Measurements from ENCODE around the gene C1orf226. TPM values are rescaled to one million over a fixed set of nuclear protein-coding genes. Genes with fewer than 3 reads are reported as not detected.

Gene C1orf226
- total RNA-seq, 1 donor from 2014 or later = not detected

DNA sequence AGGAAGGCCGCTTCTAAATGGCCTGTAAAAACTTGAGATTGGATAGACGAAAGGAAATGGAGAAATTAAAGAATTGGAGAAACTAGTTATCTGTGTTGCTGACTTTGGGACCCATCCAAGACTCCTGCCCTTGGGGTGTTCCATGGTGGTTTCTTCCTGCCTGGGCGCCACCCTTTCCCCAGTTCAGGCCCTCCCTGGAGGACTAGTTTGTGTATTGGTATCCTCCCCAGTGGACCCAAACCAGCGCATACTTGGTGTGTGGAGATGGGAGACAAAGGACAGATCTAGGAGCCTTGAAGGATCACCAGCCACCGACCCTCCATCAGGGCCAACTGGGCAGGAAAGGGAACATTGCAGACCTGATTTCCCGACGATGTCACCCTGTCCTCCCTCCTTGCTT lies 12.0 kb upstream of the C1orf226 start:
- Mint-ChIP-seq H3K4me1 (ENCODE audit: low read depth) (no peaks in the 10 kb centered on the region), H3K27ac (no peak overlapping the region), H3K36me3 (ENCODE audit: low read depth) (no peaks in the 10 kb centered on the region), H3K9me3 (no peaks in the 10 kb centered on the region), H3K27me3 (ENCODE audit: insufficient read depth) (no peaks in the 10 kb centered on the region), H3K4me3 (no peak overlapping the region)
- no peak for DNase-seq (ENCODE audit: low spot score)
- intact Hi-C loops (cut with micrococcal nuclease) = no loop called here

- no peak overlapping the region for H3K27ac Mint-ChIP-seq
- H3K4me1 Mint-ChIP-seq (ENCODE audit: low read depth) = no peaks in the 10 kb centered on the region
- H3K36me3 Mint-ChIP-seq (ENCODE audit: low read depth) = no peaks in the 10 kb centered on the region
- H3K4me3 Mint-ChIP-seq = no peak overlapping the region
- intact Hi-C loops (cut with micrococcal nuclease) = no loop called here
- no peaks in the 10 kb centered on the region for H3K27me3 Mint-ChIP-seq (ENCODE audit: insufficient read depth)
- DNase-seq (ENCODE audit: low spot score) = no peak
- H3K9me3 Mint-ChIP-seq = no peaks in the 10 kb centered on the region
These were observed 11.4 kb upstream of the C1orf226 start for GRCh38 chr1:162370161-162370560.

DNA sequence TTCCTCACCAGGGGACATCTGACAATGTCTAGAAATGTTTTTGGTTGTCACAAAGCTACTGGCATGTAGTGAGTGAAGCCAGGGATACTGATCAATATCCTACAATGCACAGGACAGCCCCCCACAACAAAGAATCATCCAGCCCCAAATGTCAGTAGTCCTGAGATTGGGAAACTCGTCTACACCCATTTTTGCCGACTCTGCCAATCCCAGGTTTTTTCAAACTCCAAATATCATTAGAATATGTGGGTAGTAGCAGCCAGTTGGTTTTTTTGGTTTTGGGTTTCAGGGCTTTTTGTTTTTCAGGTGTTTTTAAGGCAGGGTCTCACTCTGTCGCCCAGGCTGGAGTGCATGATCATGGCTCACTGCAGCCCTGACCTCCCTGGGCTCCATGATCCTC lies 10.8 kb upstream of the C1orf226 start:
- H3K27me3 Mint-ChIP-seq (ENCODE audit: insufficient read depth) = no peaks in the 10 kb centered on the region
- no peaks in the 10 kb centered on the region for H3K4me1 Mint-ChIP-seq (ENCODE audit: low read depth)
- H3K36me3 Mint-ChIP-seq (ENCODE audit: low read depth) = no peaks in the 10 kb centered on the region
- no peak overlapping the region for H3K27ac Mint-ChIP-seq
- intact Hi-C loops (cut with micrococcal nuclease) = no loop called here
- DNase-seq (ENCODE audit: low spot score) = no peak
- no peaks in the 10 kb centered on the region for H3K9me3 Mint-ChIP-seq
- no peak overlapping the region for H3K4me3 Mint-ChIP-seq

GRCh38 chr1:162371611-162372010 lies 9.9 kb upstream of the C1orf226 start:
- no peaks in the 10 kb centered on the region for H3K27me3 Mint-ChIP-seq (ENCODE audit: insufficient read depth)
- H3K27ac Mint-ChIP-seq = no peak overlapping the region
- H3K36me3 Mint-ChIP-seq (ENCODE audit: low read depth) = no peaks in the 10 kb centered on the region
- no peaks in the 10 kb centered on the region for H3K4me1 Mint-ChIP-seq (ENCODE audit: low read depth)
- H3K9me3 Mint-ChIP-seq = no peaks in the 10 kb centered on the region
- no peak overlapping the region for H3K4me3 Mint-ChIP-seq
- DNase-seq (ENCODE audit: low spot score) = no peak
- intact Hi-C loops (cut with micrococcal nuclease) = no loop called here

DNA sequence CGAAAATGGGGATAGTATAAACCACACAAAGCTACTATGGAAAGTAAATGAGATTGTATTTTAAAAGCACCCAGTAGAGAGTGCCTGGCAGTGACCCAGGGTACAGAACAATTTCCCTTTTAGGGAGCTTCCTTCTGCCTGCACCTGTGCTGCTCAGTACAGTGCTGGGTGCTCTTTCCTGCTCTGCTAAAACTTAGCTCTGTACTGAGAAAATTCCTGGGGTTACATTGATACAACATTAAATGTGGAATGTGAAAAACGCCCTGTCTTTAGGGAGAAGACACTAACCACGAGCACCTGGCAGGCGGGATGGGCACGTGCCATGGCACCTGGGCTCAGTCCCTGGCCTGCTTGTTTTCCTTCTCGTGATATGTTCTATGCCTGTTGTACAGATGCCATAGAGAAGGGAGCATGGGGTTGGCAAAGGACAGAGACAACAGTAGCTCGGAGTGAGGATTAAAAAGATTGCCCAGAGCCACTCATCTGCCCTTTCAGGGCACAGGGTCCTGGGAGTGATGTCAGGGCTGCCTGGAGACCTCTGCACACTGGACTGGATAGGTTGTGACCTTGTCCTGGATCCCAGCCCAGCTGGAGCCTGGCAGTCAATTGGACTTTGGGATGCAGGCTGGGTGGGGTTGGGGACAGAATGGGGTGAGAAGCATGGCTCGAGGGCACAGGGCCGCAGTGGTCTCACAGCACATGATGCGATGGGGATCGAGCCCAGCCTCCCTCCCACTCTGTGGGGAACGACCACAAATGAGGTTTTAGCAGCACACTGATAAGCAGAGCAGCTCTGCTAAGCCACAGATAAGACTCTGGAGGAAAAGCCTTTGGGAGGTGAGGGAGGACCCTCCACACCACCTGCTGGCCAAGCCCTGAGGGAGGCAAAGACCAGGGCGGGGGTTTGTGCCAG lies 9.1 kb upstream of the C1orf226 start:
- intact Hi-C loops (cut with micrococcal nuclease) = no loop called here
- no peak overlapping the region for H3K27ac Mint-ChIP-seq
- no peak for DNase-seq (ENCODE audit: low spot score)

GRCh38 chr1:162373072-162373427 lies 8.5 kb upstream of the C1orf226 start:
- no peak for DNase-seq (ENCODE audit: low spot score)
- H3K4me3 Mint-ChIP-seq = no peak overlapping the region
- no peaks in the 10 kb centered on the region for H3K4me1 Mint-ChIP-seq (ENCODE audit: low read depth)
- no peaks in the 10 kb centered on the region for H3K9me3 Mint-ChIP-seq
- H3K27ac Mint-ChIP-seq = no peak overlapping the region
- H3K27me3 Mint-ChIP-seq (ENCODE audit: insufficient read depth) = no peaks in the 10 kb centered on the region
- H3K36me3 Mint-ChIP-seq (ENCODE audit: low read depth) = no peaks in the 10 kb centered on the region
- intact Hi-C loops (cut with micrococcal nuclease) = no loop called here

More for the DNA sequence above, 9.1 kb upstream of the C1orf226 start:
- no peaks in the 10 kb centered on the region for H3K9me3 Mint-ChIP-seq
- H3K4me1 Mint-ChIP-seq (ENCODE audit: low read depth) = no peaks in the 10 kb centered on the region
- no peak overlapping the region for H3K4me3 Mint-ChIP-seq
- H3K27me3 Mint-ChIP-seq (ENCODE audit: insufficient read depth) = no peaks in the 10 kb centered on the region
- H3K36me3 Mint-ChIP-seq (ENCODE audit: low read depth) = no peaks in the 10 kb centered on the region

- no peak for DNase-seq (ENCODE audit: low spot score)
- H3K4me3 Mint-ChIP-seq = no peak overlapping the region
- no peaks in the 10 kb centered on the region for H3K4me1 Mint-ChIP-seq (ENCODE audit: low read depth)
- no peaks in the 10 kb centered on the region for H3K36me3 Mint-ChIP-seq (ENCODE audit: low read depth)
- H3K9me3 Mint-ChIP-seq = no peaks in the 10 kb centered on the region
- no peak overlapping the region for H3K27ac Mint-ChIP-seq
- intact Hi-C loops (cut with micrococcal nuclease) = no loop called here
- no peaks in the 10 kb centered on the region for H3K27me3 Mint-ChIP-seq (ENCODE audit: insufficient read depth)
These were observed 7.8 kb upstream of the C1orf226 start for GRCh38 chr1:162373541-162374260.

GRCh38 chr1:162374406-162374805 lies 7.1 kb upstream of the C1orf226 start:
- Mint-ChIP-seq H3K4me1 (ENCODE audit: low read depth) (no peaks in the 10 kb centered on the region), H3K27ac (no peak overlapping the region)
- intact Hi-C loops (cut with micrococcal nuclease) = no loop called here

GRCh38 chr1:162375463-162375862 lies 6.1 kb upstream of the C1orf226 start:
- H3K27me3 Mint-ChIP-seq (ENCODE audit: insufficient read depth) = no peaks in the 10 kb centered on the region
- no peak overlapping the region for H3K27ac Mint-ChIP-seq
- no peak for DNase-seq (ENCODE audit: low spot score)
- intact Hi-C loops (cut with micrococcal nuclease) = no loop called here
- H3K9me3 Mint-ChIP-seq = no peaks in the 10 kb centered on the region
- H3K36me3 Mint-ChIP-seq (ENCODE audit: low read depth) = no peaks in the 10 kb centered on the region
- H3K4me1 Mint-ChIP-seq (ENCODE audit: low read depth) = no peaks in the 10 kb centered on the region
- H3K4me3 Mint-ChIP-seq = no peak overlapping the region

More at GRCh38 chr1:162374406-162374805, 7.1 kb upstream of the C1orf226 start:
- Mint-ChIP-seq H3K36me3 (ENCODE audit: low read depth) (no peaks in the 10 kb centered on the region), H3K9me3 (no peaks in the 10 kb centered on the region), H3K27me3 (ENCODE audit: insufficient read depth) (no peaks in the 10 kb centered on the region), H3K4me3 (no peak overlapping the region)
- no peak for DNase-seq (ENCODE audit: low spot score)

GRCh38 chr1:162376691-162377090 lies 4.8 kb upstream of the C1orf226 start, which contains the start of gene SPATA46:
SPATA46 (minus strand) TSS chr1:162376854; CDS start chr1:162376790, 64 bp downstream.
- no peaks in the 10 kb centered on the region for H3K9me3 Mint-ChIP-seq
- intact Hi-C loops (cut with micrococcal nuclease) = no loop called here
- no peak within 1 kb of the TSS for H3K4me3 Mint-ChIP-seq
- H3K4me1 Mint-ChIP-seq (ENCODE audit: low read depth) = no peaks in the 10 kb centered on the region
- H3K36me3 Mint-ChIP-seq (ENCODE audit: low read depth) = no peaks in the 10 kb centered on the region
- H3K27me3 Mint-ChIP-seq (ENCODE audit: insufficient read depth) = no peaks in the 10 kb centered on the region
- no peak for DNase-seq (ENCODE audit: low spot score)
- H3K27ac Mint-ChIP-seq = no peak within 1 kb of the TSS

DNA sequence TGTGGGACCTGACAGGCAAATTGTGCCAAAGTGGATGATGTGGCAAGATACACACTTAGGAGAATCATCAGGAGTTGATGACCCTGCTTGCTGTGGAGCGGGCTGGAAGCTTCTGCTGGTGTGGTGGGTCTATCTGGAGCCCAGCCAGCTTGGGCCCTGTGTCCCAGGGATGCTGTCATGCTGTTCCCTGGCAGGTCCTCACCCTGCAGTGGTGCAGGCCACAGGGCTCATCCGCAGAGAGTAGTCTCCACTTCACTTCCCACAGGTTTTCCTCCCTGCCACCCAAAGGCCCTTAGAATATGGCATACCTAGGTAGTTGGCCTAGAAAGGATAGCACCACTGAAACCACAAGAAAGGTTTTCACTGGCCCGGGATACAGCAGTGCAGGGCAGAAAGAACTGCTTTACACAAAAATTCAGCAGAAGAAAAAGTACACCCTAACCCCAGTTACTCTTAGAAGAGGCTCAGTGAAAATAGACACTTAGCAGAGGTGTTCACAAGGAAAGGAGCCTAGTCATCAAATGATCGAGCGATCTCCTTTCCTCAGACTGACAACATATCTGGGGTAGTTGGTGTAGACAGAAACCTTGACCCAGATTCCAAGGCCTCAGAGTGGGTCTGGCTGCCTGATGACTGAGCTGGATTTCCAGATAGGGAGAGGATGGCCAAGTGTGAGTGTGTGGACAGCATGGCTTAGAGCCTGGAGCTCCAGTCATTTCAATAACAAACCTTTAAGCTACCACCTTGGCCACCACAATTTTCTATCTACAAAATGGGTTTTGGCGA lies 1.3 kb upstream of the C1orf226 start:
- Mint-ChIP-seq H3K27me3 (ENCODE audit: insufficient read depth) (peaks cover 2% of the 10 kb centered on the region), H3K4me1 (ENCODE audit: low read depth) (no peaks in the 10 kb centered on the region), H3K4me3 (no peak overlapping the region), H3K36me3 (ENCODE audit: low read depth) (no peaks in the 10 kb centered on the region), H3K9me3 (no peaks in the 10 kb centered on the region), H3K27ac (no peak overlapping the region)
- intact Hi-C loops (cut with micrococcal nuclease) = no loop called here
- no peak for DNase-seq (ENCODE audit: low spot score)

DNA sequence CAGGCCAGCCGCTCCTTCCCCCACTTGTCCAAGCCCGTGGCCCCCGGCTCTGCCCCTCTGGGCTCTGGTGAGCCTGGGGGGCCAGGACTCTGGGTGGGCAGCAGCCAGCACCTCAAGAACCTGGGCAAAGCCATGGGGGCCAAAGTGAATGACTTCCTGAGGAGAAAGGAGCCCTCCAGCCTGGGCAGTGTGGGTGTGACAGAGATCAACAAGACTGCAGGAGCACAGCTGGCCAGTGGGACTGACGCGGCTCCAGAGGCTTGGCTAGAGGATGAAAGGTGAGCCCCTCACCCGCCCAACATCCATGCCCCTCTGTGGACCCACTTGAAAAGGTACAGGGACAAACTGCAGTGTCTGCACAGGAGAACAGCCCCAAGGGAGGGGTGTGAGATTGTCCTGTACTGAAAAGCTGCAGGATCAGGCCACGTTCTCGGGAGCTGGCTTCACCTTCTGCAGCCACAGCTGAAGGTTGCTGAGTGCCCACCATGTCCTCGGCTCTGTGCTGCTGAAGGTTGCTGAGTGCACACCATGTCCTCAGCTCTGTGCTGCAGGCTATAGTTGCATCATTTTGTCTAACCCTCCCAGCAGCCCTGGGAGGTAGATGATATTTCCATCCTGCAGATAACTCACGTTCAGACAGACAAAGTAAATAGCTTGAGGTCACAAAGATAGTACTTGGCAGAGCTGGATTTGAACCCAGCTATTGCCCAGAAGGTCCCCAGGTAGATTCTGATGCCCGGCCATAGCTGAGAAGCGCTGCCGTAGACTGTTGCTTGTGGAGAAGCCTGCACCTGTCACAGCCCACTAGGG lies 618 bp downstream of the C1orf226 start:
- Mint-ChIP-seq H3K27ac (no peak overlapping the region), H3K4me3 (no peak overlapping the region), H3K36me3 (ENCODE audit: low read depth) (no peaks in the 10 kb centered on the region), H3K4me1 (ENCODE audit: low read depth) (no peaks in the 10 kb centered on the region), H3K27me3 (ENCODE audit: insufficient read depth) (peaks cover 4% of the 10 kb centered on the region), H3K9me3 (no peaks in the 10 kb centered on the region)
- intact Hi-C loops (cut with micrococcal nuclease) = no loop called here
- DNase-seq (ENCODE audit: low spot score) = no peak

All from activated T-helper 1 cell treated with anti-CD3 and anti-CD28 coated beads, Interleukin-12 subunit alpha, Interleukin-12 subunit beta, Interleukin-2, Interleukin-4 antibody, amounts not matched to agents 30 ng/mL and 10 ng/mL and 1 ng/mL, durations not matched to agents 14 hours and 24 hours and 36 hours (primary cell).